GM20431 (cell line): ENCODE results near the gene LYSMD2.

Source experiments
- in situ Hi-C: fragments of 300-500 bp; cut with MseI, MboI; formaldehyde crosslinking; loops from one replicate; pipeline ENCODE4 v1.15.0; 2020; ENCODE audit warnings: low sequenced_read_pairs; ENCODE audit not compliant: unreplicated experiment

LYSMD2 gene

DNA sequence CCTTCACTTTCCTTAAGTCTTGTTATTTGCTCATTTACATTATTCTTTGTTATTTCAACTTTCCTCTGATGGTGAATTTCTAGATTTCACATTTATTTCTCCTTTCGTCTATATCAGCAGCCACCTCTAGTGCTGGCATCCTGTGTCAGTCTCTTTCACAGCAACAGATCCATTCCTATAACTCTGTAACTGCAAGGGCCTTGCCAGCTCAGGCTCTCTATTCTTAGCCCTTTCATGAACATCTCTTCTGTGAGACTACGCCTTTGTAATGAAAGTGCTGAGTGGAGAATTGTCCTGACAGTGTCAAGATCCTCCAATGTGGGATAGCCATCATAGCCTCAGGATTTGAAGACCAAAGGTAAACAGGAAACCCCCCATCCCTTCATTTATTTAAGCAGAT lies 60.0 kb downstream of the LYSMD2 start:
- in situ Hi-C loops: no loop called here

DNA sequence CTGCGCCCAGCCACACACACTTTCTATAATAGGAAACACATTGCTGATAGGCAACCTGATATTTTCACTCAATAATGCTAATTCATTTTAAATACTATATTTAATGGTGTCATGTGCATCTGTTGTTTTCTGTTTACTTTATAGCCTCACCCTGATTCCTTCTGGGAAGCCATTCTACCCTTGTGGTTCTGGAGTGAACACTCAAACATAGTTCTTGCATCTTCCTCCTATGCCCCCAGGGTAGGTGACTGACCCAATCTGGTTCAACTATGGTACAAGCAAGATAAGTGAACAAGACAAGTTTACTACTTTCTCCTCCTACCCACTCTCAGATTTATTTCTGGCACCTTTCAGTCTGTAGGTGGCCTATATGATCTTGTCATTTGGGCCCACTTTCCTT lies 60.4 kb downstream of the LYSMD2 start:
- in situ Hi-C loops: no loop called here

DNA sequence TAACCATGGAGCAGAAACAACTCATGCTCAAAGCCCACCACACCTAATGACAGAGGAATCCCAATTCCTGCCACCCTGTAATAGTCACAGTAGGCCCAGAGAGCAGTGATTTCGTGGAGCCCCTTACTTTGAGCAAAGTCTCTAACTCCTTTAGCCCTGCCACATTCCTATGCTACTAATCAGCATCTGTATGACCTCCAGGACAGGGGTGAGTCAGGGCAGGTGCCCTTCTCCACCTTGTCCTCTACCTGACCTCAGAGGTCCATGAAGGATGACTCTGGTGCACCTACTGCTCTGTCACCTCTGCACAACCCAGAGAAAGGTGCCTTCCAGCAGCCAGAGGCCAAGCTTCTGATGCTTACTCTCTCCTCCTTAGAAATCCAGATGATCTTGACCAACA lies 62.2 kb downstream of the LYSMD2 start:
- in situ Hi-C loops: no loop called here
